ENCODE results near the gene RNU4-1. TPM values are rescaled to one million over a fixed set of nuclear protein-coding genes. Genes with fewer than 3 reads are reported as not detected.
"Not testable (repeated sequence)": the region's sequence is repeated elsewhere in the genome, so short reads cannot be mapped to it uniquely, and the experiment has no call there.

RNU4-1 gene
- total RNA-seq, 2 experiments from 2014 or later, result 1,307 to 1,401 TPM

- Mint-ChIP-seq H3K27me3 (peaks cover 2% of the 10 kb centered on the region), H3K4me3 (no peak overlapping the region), H3K4me1 (peaks cover 45% of the 10 kb centered on the region), H3K9me3 (no peaks in the 10 kb centered on the region), H3K36me3 (peaks cover 32% of the 10 kb centered on the region), H3K27ac (no peak overlapping the region)
- POLR2A ChIA-PET, result interaction anchor here (0.9 to 9.3 kb wide), 6 partner anchors 9 to 44 kb away, joined by 3 to 110 read pairs (median 4); partner anchors contain the start of genes RNU4-1 and RNU4-2
- no peak for DNase-seq
- ATAC-seq (ENCODE audit: low read depth), result no peak
These were observed 45.4 kb downstream of the RNU4-1 start for GRCh38 chr12:120247621-120248030.

GRCh38 chr12:120247183-120247582 lies 45.9 kb downstream of the RNU4-1 start:
- Mint-ChIP-seq H3K4me1 (peaks cover 41% of the 10 kb centered on the region), H3K36me3 (peaks cover 32% of the 10 kb centered on the region), H3K27me3 (peaks cover 2% of the 10 kb centered on the region), H3K27ac (no peak overlapping the region), H3K9me3 (no peaks in the 10 kb centered on the region), H3K4me3 (no peak overlapping the region)
- no peak for DNase-seq
- POLR2A ChIA-PET, result interaction anchor here (1.1 to 9.2 kb wide), 2 partner anchors 16 to 44 kb away, joined by 5 to 110 read pairs; partner anchors contain the start of genes RNU4-1 and RNU4-2
- ATAC-seq (ENCODE audit: low read depth), result no peak

- not testable (repeated sequence) for DNase-seq; H3K27ac Mint-ChIP-seq; H3K9me3 Mint-ChIP-seq; ATAC-seq (ENCODE audit: low read depth); H3K4me3 Mint-ChIP-seq; H3K27me3 Mint-ChIP-seq
- Mint-ChIP-seq H3K36me3 (peaks cover 33% of the 10 kb centered on the region), H3K4me1 (peaks cover 37% of the 10 kb centered on the region)
- POLR2A ChIA-PET, result interaction anchor here (9.2 kb wide), 1 partner anchor 45 kb away, joined by 110 read pairs; the partner anchor contains the start of genes RNU4-1 and RNU4-2
These were observed 46.3 kb downstream of the RNU4-1 start for GRCh38 chr12:120246705-120247104.

Other genes starting within 250 kb of the RNU4-1 start
- 10 to 100 TPM; 57.1 to 60.2 TPM for gene RAB35, start 176.5 kb downstream of the RNU4-1 start, total RNA-seq
- gene GCN1, start 98.5 kb downstream of the RNU4-1 start, total RNA-seq, result 100 to 1,000 TPM; 101 to 110 TPM
- gene RPLP0, start 92.1 kb downstream of the RNU4-1 start, total RNA-seq, result 1,000 to 10,000 TPM; 1,639 to 1,688 TPM
- gene PXN, start 27.5 kb downstream of the RNU4-1 start, total RNA-seq, result 10 to 100 TPM; 89.0 to 94.7 TPM
- 1,000 to 10,000 TPM; 4,069 to 4,265 TPM for gene RNU4-2, start 1.3 kb downstream of the RNU4-1 start, total RNA-seq
- gene SIRT4, start 9.1 kb upstream of the RNU4-1 start, total RNA-seq, result 1 to 10 TPM; 1.7 to 2.6 TPM
- not detected for gene PLA2G1B, start 34.5 kb upstream of the RNU4-1 start, total RNA-seq
- gene MSI1, start 75.9 kb upstream of the RNU4-1 start, total RNA-seq, result not detected
- gene COX6A1, start 144.9 kb upstream of the RNU4-1 start, total RNA-seq, result 100 to 1,000 TPM; 248 to 276 TPM
- gene TRIAP1, start 153.1 kb upstream of the RNU4-1 start, total RNA-seq, result 10 to 100 TPM; 23.8 to 24.0 TPM
- 10 to 100 TPM; 26.4 to 31.3 TPM for gene GATC, start 153.2 kb upstream of the RNU4-1 start, total RNA-seq
- 100 to 1,000 TPM; 164 to 166 TPM for gene SRSF9, start 176.5 kb upstream of the RNU4-1 start, total RNA-seq
- 100 to 1,000 TPM; 146 to 153 TPM for gene DYNLL1, start 202.9 kb upstream of the RNU4-1 start, total RNA-seq
- gene COQ5, start 235.9 kb upstream of the RNU4-1 start, total RNA-seq, result 10 to 100 TPM; 24.6 to 25.2 TPM
- gene RNF10, start 241.1 kb upstream of the RNU4-1 start, total RNA-seq, result 100 to 1,000 TPM; 205 to 216 TPM